Measurements from ENCODE around the gene CAPRIN2. TPM values are rescaled to one million over a fixed set of nuclear protein-coding genes. Genes with fewer than 3 reads are reported as not detected.

Gene CAPRIN2
- total RNA-seq, 3 donors from 2014 or later, result 7.3 to 21.4 (median 15.2) TPM

- intact Hi-C loops (cut with DNase I, micrococcal nuclease), result no loop called here
- DNase-seq (no peak), ATAC-seq (peak; percentile 24)
- Histone ChIP-seq H3K4me3 (no peak overlapping the region), H3K4me1 (ENCODE audit: low read depth) (no peaks in the 10 kb centered on the region), H3K9me3 (no peaks in the 10 kb centered on the region), H3K36me3 (ENCODE audit: low read depth) (no peaks in the 10 kb centered on the region)
- TF ChIP-seq CTCF (IDR thresholded peaks at IDR 0.05), result no peak
Observed at GRCh38 chr12:30725739-30726138, 29.0 kb downstream of the CAPRIN2 start.

- TF ChIP-seq CTCF (IDR thresholded peaks at IDR 0.05), result no peak
- DNase-seq (no peak), ATAC-seq (no peak)
- Histone ChIP-seq H3K4me1 (ENCODE audit: low read depth) (no peaks in the 10 kb centered on the region), H3K9me3 (no peaks in the 10 kb centered on the region), H3K36me3 (ENCODE audit: low read depth) (no peaks in the 10 kb centered on the region), H3K4me3 (no peak overlapping the region)
- intact Hi-C loops (cut with DNase I, micrococcal nuclease), result no loop called here
Observed at GRCh38 chr12:30719060-30719459, 35.7 kb downstream of the CAPRIN2 start.

- Histone ChIP-seq H3K4me3 (no peak overlapping the region), H3K9me3 (no peaks in the 10 kb centered on the region), H3K36me3 (ENCODE audit: low read depth) (no peaks in the 10 kb centered on the region), H3K4me1 (ENCODE audit: low read depth) (no peaks in the 10 kb centered on the region)
- intact Hi-C loops (cut with DNase I, micrococcal nuclease), result no loop called here
- DNase-seq, result peak in 2 of 3 donors; percentile 37 to 50
- peak; percentile 83 for ATAC-seq
- TF ChIP-seq CTCF (IDR thresholded peaks at IDR 0.05), result no peak
Observed at GRCh38 chr12:30707613-30708342, 47.0 kb downstream of the CAPRIN2 start.

GRCh38 chr12:30706476-30706875, 48.3 kb downstream of the CAPRIN2 start:
- intact Hi-C loops (cut with DNase I, micrococcal nuclease), result no loop called here
- Histone ChIP-seq H3K4me3 (no peak overlapping the region), H3K4me1 (ENCODE audit: low read depth) (no peaks in the 10 kb centered on the region), H3K36me3 (ENCODE audit: low read depth) (no peaks in the 10 kb centered on the region), H3K9me3 (no peaks in the 10 kb centered on the region)
- TF ChIP-seq CTCF (IDR thresholded peaks at IDR 0.05), result no peak
- ATAC-seq (peak; percentile 91), DNase-seq (no peak)

GRCh38 chr12:30701056-30701455, 53.7 kb downstream of the CAPRIN2 start:
- no peaks in the 10 kb centered on the region for H3K9me3 ChIP-seq
- intact Hi-C loops (cut with DNase I, micrococcal nuclease), result no loop called here

More at GRCh38 chr12:30701056-30701455, 53.7 kb downstream of the CAPRIN2 start:
- ATAC-seq, result no peak
- no peak for DNase-seq
- no peak for TF ChIP-seq CTCF (IDR thresholded peaks at IDR 0.05)
- no peaks in the 10 kb centered on the region for H3K4me1 ChIP-seq (ENCODE audit: low read depth)
- no peak overlapping the region for H3K4me3 ChIP-seq
- no peaks in the 10 kb centered on the region for H3K36me3 ChIP-seq (ENCODE audit: low read depth)
